ENCODE results near the gene AUTS2.
"Not testable (repeated sequence)": the region's sequence is repeated elsewhere in the genome, so short reads cannot be mapped to it uniquely, and the experiment has no call there.

The AUTS2 gene

GRCh38 chr7:70728872-70729552 is 1130.7 kb downstream of the AUTS2 start:
- Histone ChIP-seq H3K4me1 (ENCODE audit: insufficient read depth, low read length, poor library complexity, severe bottlenecking) (peaks cover 13% of the 10 kb centered on the region), H4K20me1 (ENCODE audit: insufficient read depth, low read length, poor library complexity, severe bottlenecking) (no peaks in the 10 kb centered on the region), H3K9me2 (replicated peaks; ENCODE audit: low read depth, low read length) (no peaks in the 10 kb centered on the region), H3K79me2 (ENCODE audit: insufficient read depth, low read length) (peaks cover 92% of the 10 kb centered on the region), H3K9me3 (ENCODE audit: insufficient read depth, low read depth, low read length) (0 out of 2 replicates have a peak, but pooled peaks cover 3% of the 10 kb centered on the region), H3K27me3 (ENCODE audit: insufficient read depth, low read length, poor library complexity, severe bottlenecking) (no peaks in the 10 kb centered on the region), H3F3A (ENCODE audit: low read depth) (no peaks in the 10 kb centered on the region), H3K4me2 (ENCODE audit: low read depth, low read length, poor library complexity, severe bottlenecking) (peak overlapping the region; percentile 64), H3K36me3 (ENCODE audit: insufficient read depth, low read length) (no peaks in the 10 kb centered on the region), H3K9ac (ENCODE audit: low read depth, low read length, poor library complexity, severe bottlenecking) (peak overlapping the region; percentile 51), H2AFZ (ENCODE audit: low read length) (no peak overlapping the region), H3K4me3 (ENCODE audit: low read length, poor library complexity, severe bottlenecking) (peak overlapping the region; percentile 45)
- TF ChIP-seq EZH2phosphoT487 (IDR thresholded peaks at IDR 0.05; ENCODE audit: borderline replicate concordance): no peak
- TF ChIP-seq CTCF (conservative IDR thresholded peaks at IDR 0.05; ENCODE audit: low read length): no peak

DNA sequence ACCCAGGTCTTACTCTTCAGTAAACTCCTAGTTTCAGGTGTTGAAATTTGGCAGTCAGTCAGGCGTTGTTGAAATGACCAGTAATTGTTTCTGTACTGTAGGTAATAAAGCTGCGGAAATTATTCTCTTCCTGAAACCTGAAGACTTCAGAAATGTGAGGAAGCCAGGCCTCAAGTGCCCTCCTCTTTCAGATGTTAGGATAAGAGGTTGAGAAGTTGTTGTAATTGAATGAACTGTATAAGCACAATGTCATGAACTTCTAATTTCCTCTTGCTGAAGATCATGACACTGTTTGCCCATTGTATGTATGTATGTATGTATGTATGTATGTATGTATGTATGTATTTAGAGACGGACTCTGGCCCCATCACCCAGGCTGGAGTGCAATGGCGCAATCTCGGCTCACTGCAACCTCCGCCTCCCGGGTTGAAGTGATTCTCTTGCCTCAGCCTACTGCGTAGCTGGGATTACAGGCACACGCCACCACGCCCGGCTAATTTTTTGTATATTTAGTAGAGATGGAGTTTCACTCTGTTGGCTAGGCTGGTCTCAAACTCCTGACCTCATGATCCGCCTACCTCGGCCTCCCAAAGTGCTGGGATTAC is 1131.4 kb downstream of the AUTS2 start:
- not testable (repeated sequence) for H4K20me1 ChIP-seq (ENCODE audit: insufficient read depth, low read length, poor library complexity, severe bottlenecking)

GRCh38 chr7:70730451-70731110 is 1132.3 kb downstream of the AUTS2 start:
- peaks cover 88% of the 10 kb centered on the region for H3K79me2 ChIP-seq (ENCODE audit: insufficient read depth, low read length)
- H3K9ac ChIP-seq (ENCODE audit: low read depth, low read length, poor library complexity, severe bottlenecking): no peak overlapping the region
- no peaks in the 10 kb centered on the region for H3K27me3 ChIP-seq (ENCODE audit: insufficient read depth, low read length, poor library complexity, severe bottlenecking)
- no peak overlapping the region for H3K4me3 ChIP-seq (ENCODE audit: low read length, poor library complexity, severe bottlenecking)
- H4K20me1 ChIP-seq (ENCODE audit: insufficient read depth, low read length, poor library complexity, severe bottlenecking): no peaks in the 10 kb centered on the region
- TF ChIP-seq CTCF (conservative IDR thresholded peaks at IDR 0.05; ENCODE audit: low read length) (no peak), EZH2phosphoT487 (IDR thresholded peaks at IDR 0.05; ENCODE audit: borderline replicate concordance) (no peak)
- H2AFZ ChIP-seq (ENCODE audit: low read length): no peak overlapping the region
- 0 out of 2 replicates have a peak, but pooled peaks cover 3% of the 10 kb centered on the region for H3K9me3 ChIP-seq (ENCODE audit: insufficient read depth, low read depth, low read length)
- H3K9me2 ChIP-seq (replicated peaks; ENCODE audit: low read depth, low read length): no peaks in the 10 kb centered on the region
- no peak overlapping the region for H3K4me2 ChIP-seq (ENCODE audit: low read depth, low read length, poor library complexity, severe bottlenecking)
- no peaks in the 10 kb centered on the region for H3F3A ChIP-seq (ENCODE audit: low read depth)
- H3K36me3 ChIP-seq (ENCODE audit: insufficient read depth, low read length): no peaks in the 10 kb centered on the region
- H3K4me1 ChIP-seq (ENCODE audit: insufficient read depth, low read length, poor library complexity, severe bottlenecking): peaks cover 24% of the 10 kb centered on the region

More for the DNA sequence above, 1131.4 kb downstream of the AUTS2 start:
- not testable (repeated sequence) for H3K36me3 ChIP-seq (ENCODE audit: insufficient read depth, low read length); H3K9me2 ChIP-seq (replicated peaks; ENCODE audit: low read depth, low read length); H3F3A ChIP-seq (ENCODE audit: low read depth); H3K9me3 ChIP-seq (ENCODE audit: insufficient read depth, low read depth, low read length); H2AFZ ChIP-seq (ENCODE audit: low read length); H3K27me3 ChIP-seq (ENCODE audit: insufficient read depth, low read length, poor library complexity, severe bottlenecking)
- H3K79me2 ChIP-seq (ENCODE audit: insufficient read depth, low read length): peaks cover 88% of the 10 kb centered on the region
- H3K4me2 ChIP-seq (ENCODE audit: low read depth, low read length, poor library complexity, severe bottlenecking): peak overlapping the region; percentile 64
- H3K4me1 ChIP-seq (ENCODE audit: insufficient read depth, low read length, poor library complexity, severe bottlenecking): peaks cover 17% of the 10 kb centered on the region
- H3K9ac ChIP-seq (ENCODE audit: low read depth, low read length, poor library complexity, severe bottlenecking): peak overlapping the region; percentile 51
- peak overlapping the region; percentile 45 for H3K4me3 ChIP-seq (ENCODE audit: low read length, poor library complexity, severe bottlenecking)
